GM18517 (cell line): ENCODE results near the gene MYCN.
"Not testable (repeated sequence)": the region's sequence is repeated elsewhere in the genome, so short reads cannot be mapped to it uniquely, and the experiment has no call there.

ENCODE experiments used
- ATAC-seq: cut with Tn5 transposase; IDR thresholded peaks from one replicate; pipeline ENCODE4 v1.9.1; 2021; ENCODE audit warnings: mild to moderate bottlenecking, moderate library complexity; ENCODE audit not compliant: unreplicated experiment

MYCN gene

GRCh38 chr2:15956751-15957736 is 16.7 kb downstream of the MYCN start:
- ATAC-seq, result no peak

- ATAC-seq, result no peak
Measured at GRCh38 chr2:15957881-15958713, 17.7 kb downstream of the MYCN start.

GRCh38 chr2:15959331-15960153 is 19.2 kb downstream of the MYCN start:
- no peak for ATAC-seq

GRCh38 chr2:15960154-15960520 is 19.8 kb downstream of the MYCN start:
- ATAC-seq, result not testable (repeated sequence)

GRCh38 chr2:15963109-15963976 is 23.0 kb downstream of the MYCN start:
- ATAC-seq, result not testable (repeated sequence)

- ATAC-seq, result no peak
Measured at GRCh38 chr2:15963977-15964670, 23.8 kb downstream of the MYCN start.

- ATAC-seq, result no peak
Measured at GRCh38 chr2:15964936-15965563, 24.7 kb downstream of the MYCN start.

GRCh38 chr2:15965564-15966019 is 25.2 kb downstream of the MYCN start:
- ATAC-seq, result no peak

- no peak for ATAC-seq
Measured at GRCh38 chr2:15967415-15968279, 27.3 kb downstream of the MYCN start.

GRCh38 chr2:15968280-15969178 is 28.2 kb downstream of the MYCN start:
- ATAC-seq, result no peak

- no peak for ATAC-seq
Measured at GRCh38 chr2:15969214-15969613, 28.9 kb downstream of the MYCN start.

GRCh38 chr2:15970701-15971100 is 30.4 kb downstream of the MYCN start:
- ATAC-seq, result no peak

GRCh38 chr2:15971351-15971750 is 31.0 kb downstream of the MYCN start:
- ATAC-seq, result no peak

- no peak for ATAC-seq
Measured at GRCh38 chr2:15971831-15972522, 31.6 kb downstream of the MYCN start.

- no peak for ATAC-seq
Measured at GRCh38 chr2:15973481-15974401, 33.4 kb downstream of the MYCN start.
